Neural cell (in vitro differentiated cells): ENCODE measurements around the gene NMU.

ENCODE experiments used
- CTCF ChIP-seq: fragments of 450-650 bp; IDR thresholded peaks from 2 replicates; pipeline ENCODE4 v1.5.1; 2014; ENCODE audit warnings: antibody characterized with exemption, mild to moderate bottlenecking, moderate library complexity; ENCODE audit not compliant: poor library complexity, severe bottlenecking
- REST ChIP-seq: IDR thresholded peaks from 2 replicates; pipeline ENCODE4 v1.6.1; 2012; ENCODE audit warnings: borderline replicate concordance
- TAF1 ChIP-seq: IDR thresholded peaks from 2 replicates; pipeline ENCODE4 v1.6.1; 2012; ENCODE audit warnings: low read depth

GRCh38 chr4:55598641-55599040 is 37.5 kb downstream of the NMU start:
- TF ChIP-seq CTCF, result no peak
- TF ChIP-seq TAF1, result no peak
- TF ChIP-seq REST, result peak; percentile 15
